HepG2 (cell line): ENCODE results near the gene KCTD8. TPM values are rescaled to one million over a fixed set of nuclear protein-coding genes. Genes with fewer than 3 reads are reported as not detected.

Experiments used
- ATAC-seq: fragments of 200-7000 bp; cut with Tn5 transposase; 3 replicates; pipeline ENCODE4 v1.9.1; 2020; ENCODE audit warnings: mild to moderate bottlenecking, moderate library complexity
- Bru-seq: library from RNA; stranded (reverse); fragments of 400-500 nt; gene quantifications from one replicate; lab custom pipeline; 2021; lab: Mats Ljungman, UMichigan
- BruChase-seq, 2 experiments: library from RNA; stranded (reverse); fragments of 400-500 nt; gene quantifications; one replicate each; lab custom pipeline; 2021; lab: Mats Ljungman, UMichigan
- BruUV-seq: library from RNA; stranded (reverse); fragments of 400-500 nt; replicated peaks from 2 replicates; lab custom pipeline; 2021; lab: Mats Ljungman, UMichigan
- CTCF ChIA-PET: fragments of 300-600 bp; formaldehyde crosslinking; extraction: SDS; loops from one replicate; lab custom pipeline; 2021; ENCODE audit warnings: low total read pairs, inconsistent platforms, low intra/inter-chr PET ratio; lab: Yijun Ruan, JAX
- POLR2A ChIA-PET: fragments of 350-600 bp; sonication (Branson Sonifier 250); formaldehyde crosslinking; loops from one replicate; lab custom pipeline; 2020; ENCODE audit warnings: antibody characterized with exemption, inconsistent platforms; lab: Yijun Ruan, JAX
- DNase-seq: peaks from one replicate; pipeline ENCODE4 v3.0.0-alpha.2; 2015; ENCODE audit warnings: low spot score
- FAIRE-seq: peaks from 3 replicates; lab custom pipeline; 2011; peaks lifted over from hg19 to GRCh38; lab: Jason Lieb, UNC
- H2AFZ ChIP-seq: one replicate; pipeline ENCODE4 v1.6.1; 2011; ENCODE audit warnings: low read length, inconsistent platforms
- H3K27ac ChIP-seq: fragments of 300-600 bp; 3 replicates; pipeline ENCODE4 v1.8.0; 2011; ENCODE audit warnings: mixed run types, mild to moderate bottlenecking, mixed read lengths, low read length, inconsistent platforms; ENCODE audit not compliant: insufficient read depth; ENCODE audit errors: extremely low read length
- H3K27me3 ChIP-seq, 2 experiments: fragments of 200-600 bp in 1 of 2; 2 replicates in 1 of 2; 3 replicates in 1 of 2; pipeline versions ENCODE4 v1.6.0 to v1.8.0; 2011; ENCODE audit warnings: low read length in 2 of 2, mild to moderate bottlenecking in 2 of 2, moderate library complexity in 2 of 2, inconsistent platforms in 1 of 2; ENCODE audit not compliant: insufficient read depth in 2 of 2, control insufficient read depth in 1 of 2
- H3K36me3 ChIP-seq, 2 experiments: fragments of 200-600 bp in 1 of 2; replicated peaks in 1 of 2; 2 replicates in 1 of 2; 3 replicates in 1 of 2; pipeline versions ENCODE4 v1.5.1 to v1.8.0; 2011; ENCODE audit warnings: low read length in 2 of 2, inconsistent platforms in 1 of 2; ENCODE audit not compliant: insufficient read depth in 2 of 2, control insufficient read depth in 1 of 2
- H3K4me1 ChIP-seq: 2 replicates; pipeline ENCODE4 v1.5.1; 2012; ENCODE audit warnings: low read length, inconsistent platforms; ENCODE audit not compliant: insufficient read depth
- H3K4me2 ChIP-seq: 2 replicates; pipeline ENCODE4 v1.6.0; 2011; ENCODE audit warnings: low read depth, low read length, inconsistent platforms
- H3K4me3 ChIP-seq, 3 experiments: fragments of 200-600 bp in 1 of 3; sonication (generic), shearing (Covaris generic) in 1 of 3; replicated peaks in 1 of 3; 2 replicates each; pipeline ENCODE4 v1.5.1; 2011 to 2016; ENCODE audit warnings: low read length in 3 of 3, inconsistent platforms in 2 of 3, low read depth in 2 of 3, mild to moderate bottlenecking in 2 of 3, control low read depth in 1 of 3, mixed read lengths in 1 of 3; ENCODE audit not compliant: insufficient read depth in 1 of 3
- H3K79me2 ChIP-seq: one replicate; pipeline ENCODE4 v1.6.1; 2011; ENCODE audit warnings: low read length, inconsistent platforms; ENCODE audit not compliant: insufficient read depth
- H3K9ac ChIP-seq: 2 replicates; pipeline ENCODE4 v1.6.0; 2011; ENCODE audit warnings: mild to moderate bottlenecking, low read depth, low read length, inconsistent platforms; ENCODE audit not compliant: insufficient read depth
- H3K9me3 ChIP-seq: 2 replicates; pipeline ENCODE4 v1.5.1; 2012; ENCODE audit warnings: mild to moderate bottlenecking, low read length
- H4K20me1 ChIP-seq: 2 replicates; pipeline ENCODE4 v1.6.0; 2011; ENCODE audit warnings: inconsistent platforms, mild to moderate bottlenecking, low read length, moderate library complexity; ENCODE audit not compliant: insufficient read depth
- LCORL ChIP-seq, 2 experiments: fragments of 450-650 bp in 1 of 2; sonication (generic) in 1 of 2; formaldehyde crosslinking in 1 of 2; IDR thresholded peaks; 2 replicates each; pipeline versions ENCODE4 v1.5.0 to v1.6.1; 2017 to 2020; ENCODE audit warnings: antibody characterized with exemption in 1 of 2, missing genetic modification reagents in 1 of 2
- RFXAP ChIP-seq: sonication (generic); formaldehyde crosslinking; IDR thresholded peaks from 2 replicates; pipeline ENCODE4 v1.4.0; 2020; ENCODE audit warnings: missing genetic modification reagents, borderline replicate concordance
- ZNF460 ChIP-seq: sonication (generic); formaldehyde crosslinking; IDR thresholded peaks from 2 replicates; pipeline ENCODE4 v1.5.1; 2020; ENCODE audit warnings: missing genetic modification reagents, mild to moderate bottlenecking, borderline replicate concordance
- WGBS: methylation state at CpG from one replicate; pipeline ENCODE4 v1.1.6; 2017; ENCODE audit warnings: low lambda C conversion rate; 5-methylcytosine and 5-hydroxymethylcytosine counted together
- in situ Hi-C: cut with HindIII; loops from 2 replicates; pipeline ENCODE4 v1.10.0; 2017; ENCODE audit warnings: low pct_unique_long_range_greater_than_20kb; ENCODE audit not compliant: extremely low pct_ligation_motif_present
- intact Hi-C: fragments of 100-400 bp; cut with micrococcal nuclease; formaldehyde crosslinking; loops from one replicate; pipeline ENCODE4 v1.10.0; 2022; ENCODE audit not compliant: unreplicated experiment
- long read RNA-seq, 2 experiments: library from RNA in 1 of 2; library from polyadenylated mRNA in 1 of 2; stranded (forward) in 1 of 2; unstranded in 1 of 2; transcript quantifications; one replicate each; pipeline ENCODE4 v2.0.0, GENCODE V29; 2019 to 2022
- polyA minus RNA-seq, 3 experiments: library from RNA; depleted of rRNA, polyadenylated mRNA; stranded (reverse); fragments of >200 nt; gene quantifications; 2 replicates each; pipeline ENCODE4 v1.2.3, GENCODE V29; 2011; ENCODE audit warnings: low replicate concordance in 1 of 3
- polyA plus RNA-seq, 8 experiments: library from polyadenylated mRNA; depleted of rRNA in 3 of 8; stranded (reverse) in 7 of 8; unstranded in 1 of 8; fragments of >200 nt; fragmentation: Illumina TruSeq in 4 of 8; extraction: Trizol in 4 of 8; gene quantifications; 2 replicates each; pipeline versions ENCODE4 v1.2.1 to v1.2.3, GENCODE V29; 2011 to 2016; ENCODE audit warnings: low read depth in 4 of 8, missing spikeins in 1 of 8, mixed read lengths in 1 of 8; ENCODE audit not compliant: insufficient read depth in 1 of 8
- total RNA-seq, 5 experiments: library from RNA; depleted of rRNA; stranded (reverse); fragments of >200 nt; fragmentation: Illumina TruSeq; extraction: Trizol; gene quantifications; 2 replicates each; pipeline ENCODE4 v1.2.3, GENCODE V29; 2016; ENCODE audit warnings: low read depth in 1 of 5
- TF ChIP-seq, protein P1 (sequence below): IDR thresholded peaks from 2 replicates; pipeline ENCODE4 v1.6.1; 2016; ENCODE audit warnings: low read depth, missing genetic modification reagents, missing compliant biosample characterization
- TF ChIP-seq, protein P2 (sequence below): sonication (generic); formaldehyde crosslinking; IDR thresholded peaks from 2 replicates; pipeline ENCODE4 v1.9.0; 2021; ENCODE audit warnings: missing genetic modification reagents, mild to moderate bottlenecking, borderline replicate concordance
- TF ChIP-seq, protein P3 (sequence below): sonication (generic); formaldehyde crosslinking; IDR thresholded peaks from 2 replicates; pipeline ENCODE4 v1.5.0; 2020; ENCODE audit warnings: mild to moderate bottlenecking, missing genetic modification reagents, moderate library complexity

Gene KCTD8
- total RNA-seq (2016; rRNA removed; fragmentation: Illumina TruSeq; extraction: Trizol) (not detected in 2 replicates), polyA plus RNA-seq (2011; rRNA removed) (not detected in 2 replicates), polyA minus RNA-seq (2011; rRNA and poly(A)+ RNA removed; ENCODE audit: low replicate concordance) (not detected in 2 replicates), Bru-seq, nascent RNA (percentile 4 among the genes with signal in this experiment), BruChase-seq, experiment 1, labeled RNA remaining after a 6-hour chase (percentile 8 among the genes with signal in this experiment), BruChase-seq, experiment 2, labeled RNA remaining after a 2-hour chase (percentile 9 among the genes with signal in this experiment)
- total RNA-seq (2016; cell fraction: cytosol; rRNA removed; fragmentation: Illumina TruSeq; extraction: Trizol; ENCODE audit: low read depth) = not detected in 2 replicates
- not detected in 2 replicates for total RNA-seq (2016; cell fraction: insoluble cytoplasmic fraction; rRNA removed; fragmentation: Illumina TruSeq; extraction: Trizol)
- not detected in 2 replicates for total RNA-seq (2016; cell fraction: membrane; rRNA removed; fragmentation: Illumina TruSeq; extraction: Trizol)
- total RNA-seq (2016; cell fraction: nucleus; rRNA removed; fragmentation: Illumina TruSeq; extraction: Trizol) = not detected in 2 replicates
- not detected in 2 replicates for polyA plus RNA-seq (2011; cell fraction: cytosol; rRNA removed)
- polyA plus RNA-seq (2011; cell fraction: nucleus; rRNA removed) = not detected in 2 replicates
- not detected in 2 replicates for polyA plus RNA-seq (2012)
- not detected in 2 replicates for polyA plus RNA-seq (2016; cell fraction: cytosol; fragmentation: Illumina TruSeq; extraction: Trizol; ENCODE audit: low read depth)
- not detected in 2 replicates for polyA plus RNA-seq (2016; cell fraction: insoluble cytoplasmic fraction; fragmentation: Illumina TruSeq; extraction: Trizol; ENCODE audit: low read depth)
- polyA plus RNA-seq (2016; cell fraction: membrane; fragmentation: Illumina TruSeq; extraction: Trizol; ENCODE audit: low read depth) = not detected in 2 replicates
- polyA plus RNA-seq (2016; cell fraction: nucleus; fragmentation: Illumina TruSeq; extraction: Trizol; ENCODE audit: insufficient read depth, low read depth) = not detected in 2 replicates
- not detected in 2 replicates for polyA minus RNA-seq (2011; cell fraction: cytosol; rRNA and poly(A)+ RNA removed)
- not detected in 2 replicates for polyA minus RNA-seq (2011; cell fraction: nucleus; rRNA and poly(A)+ RNA removed)
- long read RNA-seq, experiment 1 = 0 reads
- long read RNA-seq, experiment 2 = 0 reads

DNA sequence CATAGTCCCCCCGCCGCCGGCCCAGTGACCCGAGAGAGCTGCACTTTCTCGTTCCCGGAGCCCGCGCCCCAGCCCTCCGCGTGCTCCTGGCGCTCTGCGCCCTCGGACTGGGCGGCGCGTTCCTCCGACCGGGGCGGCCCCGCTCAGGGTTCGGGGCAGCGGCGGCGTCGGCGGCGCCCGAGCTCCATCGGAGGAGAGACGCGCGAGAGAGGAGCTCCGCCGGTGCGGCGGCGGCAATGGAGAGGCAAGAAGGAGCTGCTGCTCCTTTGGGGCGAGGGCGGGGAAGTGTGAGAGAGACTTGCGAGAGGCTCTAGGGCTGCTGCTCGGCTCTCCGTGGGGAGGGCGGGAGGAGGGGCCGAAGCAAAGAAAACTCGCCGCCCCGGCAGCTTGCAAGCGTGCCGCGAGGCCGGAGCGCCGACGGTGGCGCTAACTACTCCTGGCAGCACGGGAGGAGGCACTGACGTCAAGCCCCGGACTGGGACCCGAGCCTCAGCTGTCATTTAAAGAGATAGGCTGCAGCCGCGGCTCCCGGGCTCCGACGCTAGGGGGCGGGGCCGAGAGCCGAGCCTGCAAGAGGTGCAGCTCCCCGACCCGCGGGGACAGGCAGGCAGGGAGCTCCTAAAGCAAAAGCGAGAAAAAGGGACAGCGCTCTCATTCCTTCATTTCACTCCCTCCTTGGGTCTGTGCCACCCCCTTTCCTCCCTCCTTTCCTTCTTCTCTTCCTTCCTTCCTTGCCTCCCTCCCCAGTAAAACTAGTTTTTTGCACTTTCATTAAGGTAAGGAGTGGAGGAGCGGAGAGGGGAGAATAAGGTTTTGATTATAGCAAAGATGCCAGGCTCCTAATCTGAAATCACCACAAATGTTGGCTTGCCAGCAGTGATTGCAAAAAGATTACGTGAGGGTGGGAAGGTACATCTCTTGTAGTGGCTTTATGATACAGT lies at the start of gene KCTD8:
KCTD8 (minus strand) TSS at position 289 of the 941 bp plus-strand sequence.
- Histone ChIP-seq H3K4me1 (0 out of 2 replicates have a peak, but pooled peaks cover 7% of the 10 kb centered on the region), H3K4me2 (peak within 1 kb of the TSS; percentile 77), H3K27me3 (no peaks in the 10 kb centered on the region; a peak in 1 of 5 replicates), H3K9me3 (no peaks in the 10 kb centered on the region), H4K20me1 (no peaks in the 10 kb centered on the region), H3K9ac (no peak within 1 kb of the TSS), H3K79me2 (no peaks in the 10 kb centered on the region), H3K36me3 (no peaks in the 10 kb centered on the region), H3K4me3 (peak within 1 kb of the TSS in 2 of 3 experiments; percentile 14 to 60; a peak in 3 of 6 replicates), H3K27ac (no peak within 1 kb of the TSS), H2AFZ (no peak within 1 kb of the TSS)
- POLR2A ChIA-PET = no interaction called here
- DNase-seq (peak; percentile 71), FAIRE-seq (no peak), ATAC-seq (peak; percentile 99)
- CTCF ChIA-PET = no interaction called here
- intact Hi-C loops = no loop called here
- in situ Hi-C loops = no loop called here
- BruUV-seq = no TSS peak
- WGBS = 42% methylated on average over 53 of the region's 74 CpGs
- no peak for TF ChIP-seq LCORL (IDR thresholded peaks at IDR 0.05)
- TF ChIP-seq LCORL (CRISPR knock-in tag; IDR thresholded peaks at IDR 0.05) = 0 out of 2 replicates have a peak, but pooled peaks have one; percentile 27
- no peak for TF ChIP-seq ZNF460 (CRISPR knock-in tag)
- TF ChIP-seq, protein P1, sequence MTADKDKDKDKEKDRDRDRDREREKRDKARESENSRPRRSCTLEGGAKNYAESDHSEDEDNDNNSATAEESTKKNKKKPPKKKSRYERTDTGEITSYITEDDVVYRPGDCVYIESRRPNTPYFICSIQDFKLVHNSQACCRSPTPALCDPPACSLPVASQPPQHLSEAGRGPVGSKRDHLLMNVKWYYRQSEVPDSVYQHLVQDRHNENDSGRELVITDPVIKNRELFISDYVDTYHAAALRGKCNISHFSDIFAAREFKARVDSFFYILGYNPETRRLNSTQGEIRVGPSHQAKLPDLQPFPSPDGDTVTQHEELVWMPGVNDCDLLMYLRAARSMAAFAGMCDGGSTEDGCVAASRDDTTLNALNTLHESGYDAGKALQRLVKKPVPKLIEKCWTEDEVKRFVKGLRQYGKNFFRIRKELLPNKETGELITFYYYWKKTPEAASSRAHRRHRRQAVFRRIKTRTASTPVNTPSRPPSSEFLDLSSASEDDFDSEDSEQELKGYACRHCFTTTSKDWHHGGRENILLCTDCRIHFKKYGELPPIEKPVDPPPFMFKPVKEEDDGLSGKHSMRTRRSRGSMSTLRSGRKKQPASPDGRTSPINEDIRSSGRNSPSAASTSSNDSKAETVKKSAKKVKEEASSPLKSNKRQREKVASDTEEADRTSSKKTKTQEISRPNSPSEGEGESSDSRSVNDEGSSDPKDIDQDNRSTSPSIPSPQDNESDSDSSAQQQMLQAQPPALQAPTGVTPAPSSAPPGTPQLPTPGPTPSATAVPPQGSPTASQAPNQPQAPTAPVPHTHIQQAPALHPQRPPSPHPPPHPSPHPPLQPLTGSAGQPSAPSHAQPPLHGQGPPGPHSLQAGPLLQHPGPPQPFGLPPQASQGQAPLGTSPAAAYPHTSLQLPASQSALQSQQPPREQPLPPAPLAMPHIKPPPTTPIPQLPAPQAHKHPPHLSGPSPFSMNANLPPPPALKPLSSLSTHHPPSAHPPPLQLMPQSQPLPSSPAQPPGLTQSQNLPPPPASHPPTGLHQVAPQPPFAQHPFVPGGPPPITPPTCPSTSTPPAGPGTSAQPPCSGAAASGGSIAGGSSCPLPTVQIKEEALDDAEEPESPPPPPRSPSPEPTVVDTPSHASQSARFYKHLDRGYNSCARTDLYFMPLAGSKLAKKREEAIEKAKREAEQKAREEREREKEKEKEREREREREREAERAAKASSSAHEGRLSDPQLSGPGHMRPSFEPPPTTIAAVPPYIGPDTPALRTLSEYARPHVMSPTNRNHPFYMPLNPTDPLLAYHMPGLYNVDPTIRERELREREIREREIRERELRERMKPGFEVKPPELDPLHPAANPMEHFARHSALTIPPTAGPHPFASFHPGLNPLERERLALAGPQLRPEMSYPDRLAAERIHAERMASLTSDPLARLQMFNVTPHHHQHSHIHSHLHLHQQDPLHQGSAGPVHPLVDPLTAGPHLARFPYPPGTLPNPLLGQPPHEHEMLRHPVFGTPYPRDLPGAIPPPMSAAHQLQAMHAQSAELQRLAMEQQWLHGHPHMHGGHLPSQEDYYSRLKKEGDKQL (CRISPR knock-in tag) = no peak
- TF ChIP-seq, protein P2, sequence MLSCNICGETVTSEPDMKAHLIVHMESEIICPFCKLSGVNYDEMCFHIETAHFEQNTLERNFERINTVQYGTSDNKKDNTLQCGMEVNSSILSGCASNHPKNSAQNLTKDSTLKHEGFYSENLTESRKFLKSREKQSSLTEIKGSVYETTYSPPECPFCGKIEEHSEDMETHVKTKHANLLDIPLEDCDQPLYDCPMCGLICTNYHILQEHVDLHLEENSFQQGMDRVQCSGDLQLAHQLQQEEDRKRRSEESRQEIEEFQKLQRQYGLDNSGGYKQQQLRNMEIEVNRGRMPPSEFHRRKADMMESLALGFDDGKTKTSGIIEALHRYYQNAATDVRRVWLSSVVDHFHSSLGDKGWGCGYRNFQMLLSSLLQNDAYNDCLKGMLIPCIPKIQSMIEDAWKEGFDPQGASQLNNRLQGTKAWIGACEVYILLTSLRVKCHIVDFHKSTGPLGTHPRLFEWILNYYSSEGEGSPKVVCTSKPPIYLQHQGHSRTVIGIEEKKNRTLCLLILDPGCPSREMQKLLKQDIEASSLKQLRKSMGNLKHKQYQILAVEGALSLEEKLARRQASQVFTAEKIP (CRISPR knock-in tag) = no peak
- TF ChIP-seq, protein P3, sequence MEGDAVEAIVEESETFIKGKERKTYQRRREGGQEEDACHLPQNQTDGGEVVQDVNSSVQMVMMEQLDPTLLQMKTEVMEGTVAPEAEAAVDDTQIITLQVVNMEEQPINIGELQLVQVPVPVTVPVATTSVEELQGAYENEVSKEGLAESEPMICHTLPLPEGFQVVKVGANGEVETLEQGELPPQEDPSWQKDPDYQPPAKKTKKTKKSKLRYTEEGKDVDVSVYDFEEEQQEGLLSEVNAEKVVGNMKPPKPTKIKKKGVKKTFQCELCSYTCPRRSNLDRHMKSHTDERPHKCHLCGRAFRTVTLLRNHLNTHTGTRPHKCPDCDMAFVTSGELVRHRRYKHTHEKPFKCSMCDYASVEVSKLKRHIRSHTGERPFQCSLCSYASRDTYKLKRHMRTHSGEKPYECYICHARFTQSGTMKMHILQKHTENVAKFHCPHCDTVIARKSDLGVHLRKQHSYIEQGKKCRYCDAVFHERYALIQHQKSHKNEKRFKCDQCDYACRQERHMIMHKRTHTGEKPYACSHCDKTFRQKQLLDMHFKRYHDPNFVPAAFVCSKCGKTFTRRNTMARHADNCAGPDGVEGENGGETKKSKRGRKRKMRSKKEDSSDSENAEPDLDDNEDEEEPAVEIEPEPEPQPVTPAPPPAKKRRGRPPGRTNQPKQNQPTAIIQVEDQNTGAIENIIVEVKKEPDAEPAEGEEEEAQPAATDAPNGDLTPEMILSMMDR (CRISPR knock-in tag) = peak; percentile 80
- TF ChIP-seq RFXAP = 0 out of 2 replicates have a peak, but pooled peaks have one; percentile 14
